ENCODE measurements around the gene NACC1.
"Not testable (repeated sequence)": the region's sequence is repeated elsewhere in the genome, so short reads cannot be mapped to it uniquely, and the experiment has no call there.

The NACC1 gene

DNA sequence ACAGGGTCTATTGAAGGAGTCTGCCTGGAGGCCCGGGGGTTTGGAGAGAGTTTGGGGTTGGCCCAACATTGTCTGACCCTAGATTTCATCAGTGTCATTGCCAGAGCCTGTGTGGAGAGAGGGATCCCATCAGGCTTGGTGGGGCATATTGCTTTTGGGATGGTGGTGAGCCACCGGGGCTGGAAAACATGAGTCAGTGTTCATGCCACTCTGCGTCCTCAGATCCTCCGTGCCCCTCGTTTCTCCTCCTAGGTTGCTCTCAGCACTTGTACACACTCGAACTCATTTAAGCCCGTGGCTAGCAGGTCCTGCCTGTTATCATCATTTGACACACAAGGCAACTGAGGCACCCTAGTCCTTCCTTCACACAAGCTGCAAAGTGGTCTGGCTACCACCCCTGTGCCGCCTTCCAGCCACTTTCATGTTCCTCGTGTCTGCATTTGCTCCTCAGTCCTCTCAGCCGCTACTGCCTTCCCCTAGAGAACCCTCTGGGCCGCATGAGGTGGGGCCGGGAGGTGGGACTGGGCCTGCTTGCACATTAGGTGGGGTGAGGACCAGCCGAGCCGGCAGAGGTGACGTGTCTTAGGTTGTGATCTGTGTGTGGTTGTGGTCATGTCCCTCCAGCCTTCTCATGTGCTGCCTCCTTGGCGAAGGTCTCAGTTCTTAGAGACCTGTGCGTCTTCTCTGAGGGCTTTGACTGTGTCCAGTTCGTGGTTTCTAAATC lies 3.6 kb downstream of the NACC1 start:
- DNase-seq: no peak

DNA sequence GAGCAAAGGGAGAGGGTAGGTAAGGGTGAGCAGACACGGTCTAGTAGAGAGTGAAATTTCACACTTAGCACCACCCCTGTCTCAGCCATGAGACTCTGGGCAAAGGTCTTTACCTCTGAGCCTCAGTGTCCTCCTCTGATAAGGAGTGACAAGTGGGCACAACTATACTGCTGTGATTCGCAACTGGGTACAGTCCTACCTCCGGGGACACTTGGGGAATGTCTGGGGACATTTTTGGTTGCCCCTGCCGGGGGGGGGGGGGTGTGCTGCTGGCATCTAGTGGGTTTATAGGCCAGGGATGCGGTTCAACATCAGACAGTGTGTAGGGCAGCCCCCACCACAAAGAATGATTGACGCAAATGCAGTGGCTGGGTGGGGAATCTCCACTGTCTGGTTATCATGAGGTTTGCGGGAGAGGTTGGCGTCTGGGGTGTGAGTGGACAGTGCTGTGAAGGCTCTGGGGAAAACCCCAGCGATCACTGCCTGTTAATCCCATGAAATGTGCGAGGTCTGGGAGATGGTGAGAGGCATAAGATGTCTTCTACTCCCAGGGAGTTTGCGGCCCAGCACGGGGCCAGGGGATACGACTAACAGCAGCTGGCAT lies 4.3 kb downstream of the NACC1 start:
- DNase-seq: no peak

DNA sequence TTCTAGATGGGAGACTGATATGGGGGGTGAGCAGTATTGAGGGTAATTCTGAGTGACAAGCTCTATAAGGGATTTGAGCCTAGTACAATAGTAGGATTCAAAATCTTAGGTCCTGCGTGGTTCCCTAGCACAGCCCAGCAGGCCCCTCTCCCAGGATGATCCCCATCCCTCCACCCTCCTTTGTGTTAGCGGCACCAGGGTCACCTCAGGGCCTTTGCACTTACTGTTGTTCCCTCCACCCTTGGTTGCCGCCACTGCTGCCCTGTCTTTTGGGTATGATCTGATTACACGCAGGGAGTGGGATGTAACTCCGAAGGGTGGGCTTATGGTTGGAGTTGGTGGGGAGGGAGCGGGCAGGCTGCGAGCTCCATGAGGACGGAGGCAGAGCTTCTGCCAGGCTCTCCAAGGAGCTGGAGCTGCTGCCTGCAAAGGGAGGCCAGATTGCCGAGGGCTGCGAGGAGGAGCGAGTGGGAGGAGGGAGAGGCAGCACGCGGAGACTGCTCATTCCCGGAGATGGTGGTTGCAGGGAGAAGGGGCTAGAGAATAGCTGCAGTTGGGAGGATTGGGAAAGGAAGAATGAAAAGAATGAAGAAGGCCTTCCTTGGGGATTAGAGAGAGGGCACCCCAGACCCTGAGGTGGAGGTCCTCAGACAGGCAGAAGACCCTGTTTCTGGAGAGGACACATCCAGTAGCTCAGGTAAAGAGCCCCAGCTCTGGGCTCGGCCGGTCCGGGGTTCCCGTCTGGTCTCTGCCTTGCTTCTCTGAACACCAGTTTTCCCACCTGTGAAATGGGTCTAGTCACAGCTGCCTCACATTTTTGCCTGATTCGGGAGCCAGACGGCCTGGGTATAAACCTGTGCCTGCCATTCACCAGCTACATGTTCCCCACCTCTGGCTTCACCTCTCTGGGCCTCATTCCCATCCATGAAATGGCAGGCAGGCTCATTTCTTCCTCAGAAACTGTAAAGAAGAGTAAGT lies 5.2 kb downstream of the NACC1 start:
- no peak for DNase-seq

- no peak for DNase-seq
Measured at GRCh38 chr19:13127051-13127450, 9.0 kb downstream of the NACC1 start.

DNA sequence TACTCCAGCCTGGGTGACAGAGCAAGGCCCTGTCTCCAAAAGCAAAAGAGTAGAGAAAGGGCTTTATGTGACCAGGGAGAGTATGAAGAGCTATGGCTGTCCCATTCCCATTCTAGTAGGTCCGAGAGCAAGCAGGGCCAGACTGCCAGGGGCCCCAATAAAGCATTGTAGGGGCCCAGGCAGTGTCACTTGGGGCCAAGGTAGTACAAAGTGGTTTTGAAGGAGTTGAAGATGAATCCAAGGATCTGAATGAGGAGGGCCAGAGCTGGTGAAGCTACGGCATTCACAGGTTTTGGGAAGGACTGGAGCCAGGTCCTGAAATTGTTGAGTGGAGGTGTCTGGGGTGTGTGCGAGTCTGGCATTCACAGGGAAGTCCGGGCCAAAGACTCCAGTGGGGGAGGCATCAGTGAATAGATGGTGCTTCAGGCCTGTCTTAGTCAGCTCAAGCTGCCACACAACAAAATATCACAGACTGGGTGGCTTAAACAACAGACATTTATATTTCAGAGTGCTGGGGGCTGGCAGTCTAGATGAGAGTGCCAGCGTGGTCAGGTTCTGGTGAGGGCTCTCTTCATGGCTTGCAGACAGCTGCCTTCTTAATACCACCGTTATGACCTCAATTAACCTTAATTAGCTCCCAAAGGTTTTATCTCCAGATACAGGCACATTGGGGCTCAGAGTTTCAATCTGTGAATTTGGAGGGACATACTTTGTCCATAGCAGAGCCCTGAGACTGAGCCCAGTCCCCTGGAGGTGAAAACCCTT lies 9.9 kb downstream of the NACC1 start:
- DNase-seq: no peak

GRCh38 chr19:13128583-13128982 lies 10.5 kb downstream of the NACC1 start:
- no peak for DNase-seq

GRCh38 chr19:13129384-13129783 lies 11.3 kb downstream of the NACC1 start:
- DNase-seq: no peak

- DNase-seq: no peak
Measured at GRCh38 chr19:13130886-13131490, 12.9 kb downstream of the NACC1 start.

DNA sequence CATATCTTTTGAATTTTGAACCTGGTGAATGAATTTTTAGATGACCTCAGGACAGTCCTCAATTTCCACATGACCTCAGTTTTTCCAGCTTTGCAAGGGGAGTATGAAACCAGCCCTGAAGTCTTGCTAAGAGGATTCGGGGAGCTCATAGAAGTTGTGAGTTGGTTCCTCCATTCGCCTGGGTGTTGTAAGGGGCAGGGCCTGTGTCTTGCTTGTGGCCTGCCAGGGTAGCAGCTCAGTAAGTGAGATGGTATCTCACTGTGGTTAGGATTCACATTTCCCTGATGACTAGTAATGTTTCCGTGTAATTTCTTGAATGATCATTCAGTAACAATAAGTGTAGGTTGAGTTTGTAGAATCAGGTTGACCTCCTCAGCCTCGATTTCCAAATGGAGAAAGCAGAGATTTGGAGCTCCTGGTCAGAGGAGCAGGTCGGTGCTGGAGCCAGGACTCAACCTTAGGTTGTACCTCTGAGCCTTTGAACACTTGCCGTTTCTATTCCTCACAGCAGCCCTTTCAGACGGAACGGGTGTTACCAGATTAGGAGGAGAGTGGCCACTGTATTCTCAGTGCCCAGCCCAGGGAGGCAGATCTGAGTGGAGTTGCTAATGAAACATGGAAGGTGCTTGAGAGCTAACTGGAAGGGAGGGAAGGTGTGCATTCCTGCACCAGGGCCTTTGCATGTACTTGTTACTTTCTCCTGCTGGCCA lies 14.6 kb downstream of the NACC1 start:
- DNase-seq: no peak

DNA sequence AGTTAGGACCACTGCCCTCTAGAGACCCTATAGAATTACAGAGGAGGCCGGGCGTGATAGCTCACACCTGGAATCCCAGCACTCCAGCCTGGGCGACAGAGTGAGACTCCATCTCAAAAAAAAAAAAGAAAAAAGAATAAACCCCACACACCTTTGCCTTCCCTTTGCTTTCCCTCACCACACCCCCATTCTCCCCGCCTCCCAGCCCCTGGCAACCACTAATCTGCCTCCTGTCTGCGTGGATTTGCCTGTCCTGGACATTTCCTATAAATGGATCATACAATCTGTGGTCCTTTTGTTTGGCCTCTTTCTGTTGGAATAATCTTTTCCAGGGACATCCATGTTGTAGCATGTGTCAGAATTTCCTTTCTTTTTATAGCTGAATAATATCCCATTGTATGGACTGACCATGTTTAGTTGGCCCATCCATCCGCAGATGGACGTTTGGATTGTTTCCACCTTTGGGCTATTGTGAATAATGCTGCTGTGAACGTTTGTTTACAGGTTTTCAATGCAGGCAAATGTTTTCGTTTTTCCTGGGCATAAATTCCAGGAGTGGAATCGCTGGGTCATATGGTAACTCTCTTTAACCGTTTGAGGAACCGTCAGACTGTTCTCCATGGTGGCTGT lies 15.3 kb downstream of the NACC1 start:
- no peak for DNase-seq

- no peak for DNase-seq
Measured at GRCh38 chr19:13134626-13135025, 16.6 kb downstream of the NACC1 start.

DNA sequence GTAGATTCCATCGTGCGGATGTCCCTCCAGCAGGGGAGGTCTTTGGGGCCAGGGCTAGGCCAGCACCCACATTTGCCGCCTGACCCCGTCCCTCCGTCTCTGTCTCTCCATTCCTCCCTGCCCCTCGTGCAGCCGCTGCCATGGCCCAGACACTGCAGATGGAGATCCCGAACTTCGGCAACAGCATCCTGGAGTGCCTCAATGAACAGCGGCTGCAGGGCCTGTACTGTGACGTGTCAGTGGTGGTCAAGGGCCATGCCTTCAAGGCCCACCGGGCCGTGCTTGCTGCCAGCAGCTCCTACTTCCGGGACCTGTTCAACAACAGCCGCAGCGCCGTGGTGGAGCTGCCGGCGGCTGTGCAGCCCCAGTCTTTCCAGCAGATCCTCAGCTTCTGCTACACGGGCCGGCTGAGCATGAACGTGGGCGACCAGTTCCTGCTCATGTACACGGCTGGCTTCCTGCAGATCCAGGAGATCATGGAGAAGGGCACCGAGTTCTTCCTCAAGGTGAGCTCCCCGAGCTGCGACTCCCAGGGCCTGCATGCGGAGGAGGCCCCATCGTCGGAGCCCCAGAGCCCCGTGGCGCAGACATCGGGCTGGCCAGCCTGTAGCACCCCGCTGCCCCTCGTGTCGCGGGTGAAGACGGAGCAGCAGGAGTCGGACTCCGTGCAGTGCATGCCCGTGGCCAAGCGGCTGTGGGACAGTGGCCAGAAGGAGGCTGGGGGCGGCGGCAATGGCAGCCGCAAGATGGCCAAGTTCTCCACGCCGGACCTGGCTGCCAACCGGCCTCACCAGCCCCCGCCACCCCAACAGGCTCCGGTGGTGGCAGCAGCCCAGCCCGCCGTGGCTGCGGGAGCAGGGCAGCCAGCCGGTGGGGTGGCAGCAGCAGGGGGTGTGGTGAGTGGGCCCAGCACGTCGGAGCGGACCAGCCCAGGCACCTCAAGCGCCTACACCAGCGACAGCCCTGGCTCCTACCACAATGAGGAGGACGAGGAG lies 17.3 kb downstream of the NACC1 start:
- no peak for DNase-seq

GRCh38 chr19:13137290-13137794 lies 19.3 kb downstream of the NACC1 start:
- DNase-seq: no peak

- DNase-seq: no peak
Measured at GRCh38 chr19:13138171-13138915, 20.3 kb downstream of the NACC1 start.

GRCh38 chr19:13138916-13139198 lies 20.8 kb downstream of the NACC1 start:
- DNase-seq: no peak

GRCh38 chr19:13139633-13140311 lies 21.7 kb downstream of the NACC1 start:
- no peak for DNase-seq

GRCh38 chr19:13146763-13147563 lies 28.9 kb downstream of the NACC1 start:
- DNase-seq: no peak

- not testable (repeated sequence) for DNase-seq
Measured at GRCh38 chr19:13149173-13149627, 31.1 kb downstream of the NACC1 start.
